Bone marrow (tissue), 2 donors: ENCODE measurements around the gene EHMT1.

Experiments used
- DNase-seq, 2 donors: peaks; one replicate each; lab custom pipeline; 2025; lab: John Stamatoyannopoulos, UW

The EHMT1 gene

DNA sequence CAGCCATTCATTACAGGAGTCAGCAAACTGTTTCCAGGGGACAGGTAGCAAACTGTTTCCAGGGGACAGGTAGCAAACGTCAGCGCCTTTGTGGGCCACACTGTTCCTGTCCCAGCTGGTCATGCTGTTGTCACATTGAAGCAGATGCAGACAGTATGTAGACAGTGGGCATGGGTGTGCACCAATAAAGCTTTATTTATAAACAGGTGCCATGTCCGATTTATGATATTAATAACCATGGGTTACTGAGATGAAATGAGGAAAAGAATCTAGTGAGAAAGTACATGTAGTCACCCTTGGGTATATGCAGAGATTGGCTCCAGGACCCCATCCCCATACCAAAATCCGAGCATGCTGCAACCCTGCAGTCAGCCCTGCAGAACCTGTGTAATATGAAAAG is 122.5 kb downstream of the EHMT1 start:
- no peak for DNase-seq

DNA sequence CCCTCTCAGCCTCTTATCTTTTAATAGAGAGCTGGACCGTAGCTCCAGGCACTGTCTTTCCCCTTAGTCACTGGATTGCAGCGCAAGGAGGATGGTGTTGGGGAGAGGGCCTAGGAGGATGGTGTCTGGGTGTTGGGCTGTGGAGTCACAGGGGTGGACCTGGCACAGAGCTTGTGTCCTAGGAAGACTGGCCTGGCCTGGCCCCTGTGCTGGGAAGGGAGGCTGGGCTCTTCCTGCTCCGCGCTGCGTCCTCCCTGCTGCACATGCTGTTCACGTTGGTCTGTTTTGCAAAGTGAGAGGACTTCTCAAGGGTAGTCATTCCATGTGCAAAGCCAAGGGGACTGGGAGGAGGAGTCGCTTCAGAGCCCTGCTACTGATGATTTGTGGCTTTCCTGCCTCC is 123.9 kb downstream of the EHMT1 start:
- DNase-seq: no peak

- DNase-seq: no peak
Observed at GRCh38 chr9:137743695-137744094, 124.9 kb downstream of the EHMT1 start.

DNA sequence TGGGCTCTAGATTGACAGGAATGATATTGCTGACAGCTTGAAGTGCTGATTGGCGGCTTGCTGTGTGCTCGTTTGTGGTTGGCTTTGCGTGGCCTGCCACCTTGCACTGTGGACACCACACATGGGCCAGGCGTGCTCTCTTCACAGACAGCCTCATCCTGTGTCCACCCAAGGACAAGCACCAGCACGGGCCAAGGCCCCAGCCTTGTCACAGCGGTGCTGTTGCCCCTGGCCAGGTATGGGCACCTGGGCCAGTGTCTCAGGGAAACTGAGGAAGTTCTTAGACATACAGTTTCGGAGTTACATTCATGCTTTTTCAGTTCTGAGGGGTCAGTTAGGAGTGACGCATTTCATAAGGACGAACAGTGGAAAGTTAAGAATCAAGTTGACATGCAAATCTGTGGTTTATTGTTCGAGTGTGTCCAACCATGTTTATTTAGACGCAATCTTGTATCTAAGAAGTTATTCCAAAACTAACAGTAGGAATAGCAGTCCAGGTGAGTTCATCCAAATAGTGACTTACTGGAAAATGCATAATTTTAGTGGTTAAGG is 125.9 kb downstream of the EHMT1 start:
- DNase-seq: no peak

- peak in 1 of 2 donors; percentile 10 for DNase-seq
Observed at GRCh38 chr9:137745541-137745991, 126.8 kb downstream of the EHMT1 start.

- DNase-seq: no peak
Observed at GRCh38 chr9:137748311-137748710, 129.5 kb downstream of the EHMT1 start.

- DNase-seq: no peak
Observed at GRCh38 chr9:137748741-137749140, 129.9 kb downstream of the EHMT1 start.

DNA sequence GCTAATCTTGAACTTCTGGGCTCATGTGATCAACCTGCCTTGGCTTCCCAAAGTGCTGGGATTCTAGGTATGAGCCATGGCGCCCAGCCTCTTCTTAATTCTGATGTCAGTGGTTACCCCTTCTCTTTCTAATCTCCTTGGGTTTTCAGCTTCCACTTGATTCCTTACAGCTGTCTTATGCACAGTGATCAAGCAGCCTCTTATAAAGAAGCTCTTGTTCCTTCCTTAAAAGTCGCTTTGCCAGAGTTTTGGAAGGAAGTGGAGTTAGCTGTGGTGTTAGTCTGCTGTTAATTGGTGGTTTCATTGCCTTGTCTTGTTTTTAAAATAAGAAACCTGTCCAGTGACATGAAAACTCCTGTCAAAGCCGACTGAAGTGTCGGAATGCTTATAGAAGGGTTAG is 130.7 kb downstream of the EHMT1 start:
- no peak for DNase-seq

DNA sequence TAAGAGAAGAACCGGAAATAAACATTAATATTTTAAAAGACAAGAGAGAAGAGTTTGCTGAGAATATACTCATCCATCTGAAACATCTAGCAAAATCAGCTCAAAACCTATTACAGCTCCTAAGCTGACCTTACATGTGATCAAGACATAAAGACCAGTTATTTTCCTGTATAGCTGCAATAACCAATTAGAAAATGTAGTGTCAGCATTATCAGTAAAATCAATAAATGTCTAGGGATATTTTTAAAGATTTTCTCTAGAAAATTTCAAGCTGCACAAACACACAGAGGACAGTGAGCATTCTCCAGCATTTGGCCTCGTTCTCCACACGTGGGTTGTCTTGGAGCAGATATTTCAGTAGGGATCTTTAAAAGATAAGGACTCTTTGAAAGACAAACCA is 131.2 kb downstream of the EHMT1 start:
- DNase-seq: no peak

DNA sequence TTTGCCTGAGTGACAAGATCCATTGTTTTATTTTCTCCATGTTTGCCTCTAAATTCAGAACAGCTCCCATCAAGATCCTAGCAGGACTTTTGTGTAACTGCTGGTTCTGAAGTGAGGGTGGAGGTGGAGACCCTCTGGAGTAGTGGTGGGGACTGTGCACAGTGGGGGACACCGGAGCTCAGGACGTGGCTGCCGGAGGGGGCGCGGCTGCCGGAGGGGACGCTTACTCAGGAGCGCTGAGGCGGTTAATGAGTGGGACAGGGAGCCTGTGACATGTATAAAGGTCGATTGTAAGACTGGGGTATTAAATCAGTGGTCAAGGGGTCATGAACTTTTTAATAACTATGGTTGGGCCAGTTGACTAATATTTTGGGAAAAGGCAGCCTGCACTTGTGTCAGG is 131.8 kb downstream of the EHMT1 start:
- no peak for DNase-seq

DNA sequence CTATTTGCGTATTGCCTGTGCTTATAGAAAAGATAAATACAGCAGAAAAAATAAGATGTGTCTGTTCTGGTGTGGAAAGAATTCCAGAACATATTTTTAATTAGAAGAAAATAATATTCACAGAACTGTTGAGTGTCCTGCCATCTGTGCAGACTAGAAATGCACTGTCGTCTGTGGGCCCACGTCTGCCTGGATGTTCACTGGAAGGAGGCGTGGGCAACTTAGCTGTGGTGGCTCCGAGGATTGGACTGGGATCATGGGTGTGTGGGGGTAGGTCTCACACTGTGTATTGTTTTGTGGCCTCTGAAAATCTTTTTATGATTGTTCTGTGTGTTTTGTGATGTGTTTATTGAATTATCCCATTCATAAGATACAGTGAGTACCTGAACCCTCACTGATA is 132.8 kb downstream of the EHMT1 start:
- DNase-seq: no peak

GRCh38 chr9:137752426-137752825 is 133.6 kb downstream of the EHMT1 start:
- DNase-seq: no peak

DNA sequence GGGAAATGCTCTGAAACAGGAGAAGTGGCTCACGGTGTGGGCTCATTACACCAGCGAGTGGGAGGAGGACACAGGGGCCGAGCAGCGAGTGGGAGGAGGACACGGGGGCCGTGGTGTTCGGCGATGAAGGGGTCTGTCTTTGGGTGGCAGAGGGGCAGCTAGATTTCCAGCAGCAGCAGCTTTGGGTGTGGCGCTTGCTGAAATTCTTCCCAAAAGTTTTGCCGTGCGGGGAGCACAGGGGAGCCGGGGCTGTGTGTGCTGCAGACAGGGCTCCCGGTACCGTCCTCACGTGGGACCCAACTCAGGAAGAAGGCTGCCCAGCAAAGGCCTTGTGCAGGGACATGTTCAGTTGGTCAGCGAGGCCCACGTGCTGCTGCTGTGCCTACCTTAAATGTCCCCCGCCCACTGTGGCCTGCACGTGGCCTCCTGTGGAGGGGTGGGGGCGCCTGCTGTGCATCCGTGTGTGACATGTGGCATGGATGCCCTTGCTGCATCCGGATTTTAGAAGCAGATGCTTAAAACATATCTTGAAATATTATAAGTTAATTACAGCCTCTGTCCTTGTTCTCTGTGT is 134.5 kb downstream of the EHMT1 start:
- DNase-seq: no peak

- no peak for DNase-seq
Observed at GRCh38 chr9:137755261-137755927, 136.6 kb downstream of the EHMT1 start.

GRCh38 chr9:137756045-137756744 is 137.4 kb downstream of the EHMT1 start:
- no peak for DNase-seq

DNA sequence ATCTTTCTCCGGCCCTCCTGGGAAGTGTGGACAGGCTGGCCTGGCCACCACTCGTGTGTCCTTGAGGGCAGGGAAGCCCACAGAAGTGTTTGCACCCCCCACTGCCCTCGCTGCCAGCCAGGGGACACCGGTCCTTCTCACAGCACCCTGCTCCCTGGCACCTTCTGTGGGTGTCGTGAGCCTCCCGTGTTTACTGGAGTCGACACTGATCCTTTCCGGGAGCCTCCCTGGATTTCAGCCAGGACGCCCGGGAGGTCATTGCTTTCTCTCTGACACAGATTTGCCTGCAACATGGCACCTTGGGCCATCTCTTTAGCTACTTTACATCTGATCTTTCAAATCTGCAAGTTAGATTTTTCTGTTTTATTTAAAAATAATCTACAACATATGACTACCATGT is 138.3 kb downstream of the EHMT1 start:
- no peak for DNase-seq

DNA sequence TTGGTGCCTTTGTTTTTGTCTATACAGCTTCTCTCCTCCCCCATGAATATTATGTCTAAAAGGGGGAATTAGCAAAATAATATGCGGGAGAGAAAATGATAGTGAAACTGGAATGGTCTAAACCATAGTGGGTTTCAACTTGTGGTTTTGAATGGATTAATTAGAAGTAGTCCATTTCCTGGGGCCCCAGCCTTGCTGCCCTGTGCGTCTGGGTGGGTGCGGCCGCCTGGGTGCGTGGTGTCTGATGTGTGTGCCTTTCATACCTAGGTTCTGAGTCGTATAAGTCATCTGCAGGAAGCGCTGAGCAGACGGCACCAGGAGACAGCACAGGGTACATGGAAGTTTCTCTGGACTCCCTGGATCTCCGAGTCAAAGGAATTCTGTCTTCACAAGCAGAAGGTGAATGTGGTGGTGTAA is 138.8 kb downstream of the EHMT1 start:
- no peak for DNase-seq

DNA sequence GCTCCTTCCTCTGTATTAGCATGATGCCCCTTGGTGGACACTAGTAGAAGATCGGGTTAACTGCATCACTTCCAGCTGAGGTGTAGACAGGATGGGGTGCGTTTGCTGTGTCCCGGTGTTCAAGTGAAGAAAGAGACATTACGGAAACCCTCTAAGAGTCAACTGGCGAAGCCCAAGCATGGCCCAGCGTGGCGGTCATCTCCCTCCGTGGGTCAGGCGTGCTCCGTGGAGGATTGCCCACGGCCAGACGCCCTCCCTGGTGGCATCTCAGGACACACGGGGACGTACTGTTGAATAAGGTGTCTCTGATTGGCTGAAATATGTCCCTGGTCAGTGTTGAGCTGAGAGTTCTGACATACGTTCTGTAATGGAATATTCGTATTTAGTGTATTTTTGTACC is 139.3 kb downstream of the EHMT1 start:
- DNase-seq: no peak

DNA sequence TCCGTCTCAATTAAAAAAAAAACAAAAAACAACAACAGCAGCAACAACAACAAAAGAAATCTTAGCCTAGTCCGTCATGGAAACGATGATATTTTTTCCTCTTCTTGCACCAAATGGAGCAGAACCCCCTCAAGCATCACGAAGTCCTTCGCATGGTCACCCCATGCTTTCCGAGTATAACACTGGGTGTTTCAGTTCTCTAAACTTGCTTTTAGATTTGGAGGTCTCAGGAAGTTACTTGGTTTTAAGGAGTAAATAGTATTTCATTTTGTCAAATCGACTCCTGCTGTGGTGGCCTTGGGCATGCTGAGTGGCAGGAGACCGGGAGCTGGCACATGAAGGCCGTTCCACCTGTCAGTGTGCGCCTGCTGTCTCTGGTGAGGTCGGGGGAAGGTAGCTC is 140.3 kb downstream of the EHMT1 start:
- no peak for DNase-seq

DNA sequence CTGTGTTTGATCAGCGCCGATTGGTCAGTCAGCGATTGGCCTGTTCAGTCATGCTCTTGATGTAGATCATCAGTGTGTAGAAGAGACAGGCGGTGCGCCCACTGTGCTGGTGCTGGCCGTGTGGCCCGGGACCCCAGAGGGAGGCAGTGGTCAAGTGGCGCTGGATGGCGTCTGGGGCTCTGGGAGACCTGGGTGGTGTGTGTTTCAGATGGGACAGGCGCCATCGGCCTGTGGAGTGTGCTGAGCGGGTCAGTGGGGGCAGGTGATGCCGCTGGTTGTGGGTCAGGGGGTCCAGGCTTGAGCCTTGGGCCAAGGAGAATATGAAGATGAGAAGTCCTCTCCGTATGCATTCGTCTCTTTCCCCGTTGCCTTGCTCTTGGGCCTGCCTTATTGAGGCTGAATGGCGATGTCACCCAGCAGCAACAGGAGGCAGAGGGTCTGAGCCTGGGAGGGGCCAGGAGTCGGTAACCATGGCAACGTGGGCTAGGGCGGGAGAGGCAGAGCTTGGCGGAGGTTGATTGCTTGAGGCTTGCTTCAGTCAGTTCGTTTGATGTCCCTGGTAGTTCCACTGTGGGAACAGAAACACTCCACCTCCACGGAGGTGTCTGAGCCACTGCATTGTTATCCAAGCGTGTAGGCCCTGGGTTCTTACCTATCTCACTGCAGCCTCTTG is 141.0 kb downstream of the EHMT1 start:
- no peak for DNase-seq

- no peak for DNase-seq
Observed at GRCh38 chr9:137760426-137760825, 141.6 kb downstream of the EHMT1 start.

DNA sequence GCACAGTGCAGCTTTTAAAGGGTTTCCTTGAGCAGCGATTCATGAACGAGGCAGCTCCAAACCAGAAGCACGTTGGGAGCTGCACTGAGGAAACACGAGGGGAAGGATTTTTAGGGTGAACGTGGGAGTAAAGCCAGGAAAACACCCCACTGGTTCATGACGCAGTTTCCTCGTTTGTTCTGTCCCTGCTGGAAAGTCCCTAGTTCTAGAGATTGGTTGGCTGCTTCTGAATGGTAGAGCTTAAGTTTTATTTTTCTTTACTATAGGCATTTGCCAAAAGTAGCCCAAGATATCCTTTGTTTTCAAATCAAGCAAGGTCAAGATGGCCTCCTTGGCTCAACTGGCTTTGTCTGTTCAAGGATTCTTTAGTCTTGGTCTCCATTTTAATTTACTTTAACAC is 142.2 kb downstream of the EHMT1 start:
- DNase-seq: no peak

- no peak for DNase-seq
Observed at GRCh38 chr9:137761793-137762192, 143.0 kb downstream of the EHMT1 start.
